Left colon (tissue), 2 donors: Measurements from ENCODE around the gene RNLS. TPM values are rescaled to one million over a fixed set of nuclear protein-coding genes. Genes with fewer than 3 reads are reported as not detected.

ENCODE experiments used
- ATAC-seq: fragments of 200-7000 bp; cut with Tn5 transposase; one replicate; pipeline ENCODE4 v1.9.1; 2020; ENCODE audit warnings: mild to moderate bottlenecking, moderate library complexity
- DNase-seq, 2 donors: peaks; one replicate each; pipeline ENCODE4 v3.0.0-alpha.2; 2020
- intact Hi-C, 2 donors: fragments of 100-400 bp; cut with DNase I in 1 of 2; cut with micrococcal nuclease in 1 of 2; formaldehyde crosslinking; loops; one replicate each; pipeline versions ENCODE4 v1.11.2 to v1.14.0; 2022; cut with DNase I, micrococcal nuclease
- total RNA-seq, 2 donors: library from RNA; stranded (reverse); fragmentation: NEBNext Ultra II Directional; extraction: Animal tissue kit (Norgen Biotek cat#: 25700); gene quantifications; one replicate each; pipeline ENCODE4 v1.2.1, GENCODE V29; 2021
- donor health status: DM: no; HTN: no; CAD: no.
- donor health status: DM: yes; HTN: yes; CAD: no.

The RNLS gene
- total RNA-seq, 2 donors from 2014 or later: 15.0 to 18.6 TPM

DNA sequence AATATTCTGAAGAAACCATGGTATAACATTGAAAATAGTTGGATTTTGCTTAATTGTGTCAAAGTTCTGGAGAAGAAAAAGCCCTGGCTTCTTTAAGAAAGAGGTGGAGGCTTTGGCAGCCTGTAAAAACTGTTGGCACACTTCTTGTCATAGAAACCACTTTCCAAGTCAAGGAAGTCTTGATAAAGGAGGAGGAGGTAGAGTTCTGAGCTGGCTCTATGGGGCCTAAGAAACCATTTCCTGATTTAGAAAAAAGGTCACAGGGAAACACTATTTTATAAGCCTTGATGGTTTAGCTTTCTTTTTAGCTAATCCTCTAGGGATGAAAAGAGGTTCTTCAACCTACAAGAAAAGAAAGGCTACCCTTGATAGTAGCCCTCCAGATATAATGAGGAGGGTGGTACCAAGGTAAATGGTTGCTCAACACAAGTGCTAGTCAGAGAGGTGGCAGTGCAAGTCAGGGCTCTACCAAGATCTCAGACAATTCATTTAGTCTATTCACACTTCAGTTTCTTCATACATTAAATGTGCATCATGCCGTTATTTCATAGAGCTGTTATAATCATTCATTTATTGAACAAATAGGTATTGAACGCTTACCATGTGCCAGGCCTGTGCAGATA is 346.9 kb downstream of the RNLS start:
- peak; percentile 84 for ATAC-seq
- peak in 1 of 2 donors; percentile 40 for DNase-seq
- intact Hi-C loops: no loop called here

GRCh38 chr10:88234297-88234696 is 348.8 kb downstream of the RNLS start:
- ATAC-seq (peak; percentile 89), DNase-seq (peak; percentile 63 to 82)
- intact Hi-C loops: no loop called here

GRCh38 chr10:88233870-88234269 is 349.2 kb downstream of the RNLS start:
- DNase-seq: no peak
- intact Hi-C loops: no loop called here
- peak; percentile 4 for ATAC-seq

- intact Hi-C loops: no loop called here
- no peak for ATAC-seq
- DNase-seq: no peak
Observed at GRCh38 chr10:88232983-88233543, 350.1 kb downstream of the RNLS start.

DNA sequence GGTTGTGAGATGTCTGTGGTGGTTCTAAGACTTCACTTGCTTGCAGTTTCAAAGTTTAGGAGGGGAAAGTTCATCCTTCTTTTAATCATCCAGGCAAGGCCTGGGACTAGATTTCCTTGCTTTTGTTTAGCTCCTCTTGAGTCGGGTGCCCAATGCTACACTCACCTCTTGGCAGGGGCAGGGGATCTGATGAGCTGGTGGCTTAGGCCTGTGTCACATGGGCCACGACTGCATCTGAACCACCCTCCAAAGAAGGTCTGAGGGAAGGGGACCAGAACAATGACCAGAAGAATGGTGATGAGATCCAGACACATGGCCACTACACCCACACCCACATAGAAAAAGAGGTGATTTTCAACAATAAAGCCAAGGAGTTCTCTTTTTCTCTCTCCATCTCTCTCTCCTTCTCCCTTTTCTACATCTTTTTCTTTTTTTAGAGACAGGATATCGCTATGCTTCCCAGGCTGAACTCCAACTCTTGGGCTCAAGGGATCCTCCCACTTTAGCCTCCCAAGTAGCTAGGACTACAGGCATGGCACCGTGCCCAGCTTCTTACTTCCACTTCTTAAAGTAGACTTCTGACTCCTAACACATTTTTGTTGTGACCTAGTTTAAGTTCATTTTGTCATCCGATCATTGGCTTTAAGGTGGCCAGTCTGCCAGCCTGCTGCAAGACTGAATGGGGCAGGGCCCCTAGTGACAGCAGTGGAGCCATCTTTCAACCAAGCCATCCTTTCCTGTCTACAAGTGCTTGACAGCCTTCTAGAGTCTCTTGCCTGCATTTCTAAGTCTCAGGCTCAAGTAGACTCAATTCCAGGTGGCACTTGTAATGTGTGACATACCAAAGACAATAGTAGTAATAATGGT is 350.9 kb downstream of the RNLS start:
- ATAC-seq (no peak), DNase-seq (peak; percentile 51 to 70)
- intact Hi-C loops: no loop called here

- no peak for ATAC-seq
- intact Hi-C loops: no loop called here
- DNase-seq: no peak
Observed at GRCh38 chr10:88230251-88230650, 352.9 kb downstream of the RNLS start.

DNA sequence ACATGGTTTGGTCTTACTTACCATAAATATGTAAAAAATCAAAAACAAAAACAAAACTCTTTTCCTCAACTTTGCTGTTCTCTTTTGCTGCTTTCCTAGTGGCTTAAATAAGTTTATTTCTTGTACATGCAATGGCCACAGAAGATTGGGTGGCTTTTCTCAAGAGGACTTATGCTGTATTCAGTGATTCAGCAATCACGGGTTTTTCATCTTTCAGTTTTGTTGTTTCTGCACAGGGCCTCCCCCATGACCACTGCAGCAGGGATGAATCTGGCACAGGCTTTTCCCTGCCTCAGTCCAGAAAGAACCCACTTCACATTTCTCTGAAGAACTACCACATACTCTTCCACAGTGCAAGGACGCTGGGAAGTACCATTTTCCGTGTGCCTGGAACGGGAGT is 355.0 kb downstream of the RNLS start:
- intact Hi-C loops: no loop called here
- no peak for ATAC-seq
- no peak for DNase-seq

GRCh38 chr10:88227342-88228018 is 355.6 kb downstream of the RNLS start:
- intact Hi-C loops: no loop called here
- ATAC-seq: peak; percentile 71
- DNase-seq: peak; percentile 41 to 51

- DNase-seq (no peak), ATAC-seq (no peak)
- intact Hi-C loops: no loop called here
Observed at GRCh38 chr10:88226891-88227290, 356.2 kb downstream of the RNLS start.

GRCh38 chr10:88226071-88226659 is 357.0 kb downstream of the RNLS start:
- DNase-seq: no peak
- ATAC-seq: no peak

More at GRCh38 chr10:88226071-88226659, 357.0 kb downstream of the RNLS start:
- intact Hi-C loops: no loop called here

Other genes starting within 250 kb of the RNLS start
- under 1 TPM; 0.14 to 0.15 TPM for gene LIPJ, start 3.4 kb upstream of the RNLS start, total RNA-seq
- not detected for gene LIPF, start 81.1 kb upstream of the RNLS start, total RNA-seq
- gene LIPK, start 122.9 kb upstream of the RNLS start, total RNA-seq: not detected
- gene LIPN, start 176.7 kb upstream of the RNLS start, total RNA-seq: not detected
- not detected for gene LIPM, start 219.4 kb upstream of the RNLS start, total RNA-seq